CD4-positive, alpha-beta T cell (primary cell): ENCODE results near the gene B9D1. TPM values are rescaled to one million over a fixed set of nuclear protein-coding genes. Genes with fewer than 3 reads are reported as not detected.

Source experiments
- ATAC-seq: fragments of 200-7000 bp; cut with Tn5 transposase; one replicate; pipeline ENCODE4 v1.10.0; 2022; ENCODE audit warnings: mild to moderate bottlenecking; ENCODE audit not compliant: poor library complexity
- CTCF ChIA-PET: fragments of 350-600 bp; sonication (Branson Sonifier 250); formaldehyde crosslinking; loops from one replicate; lab custom pipeline; 2021; ENCODE audit warnings: antibody characterized with exemption, inconsistent platforms; lab: Charles Lee
- POLR2A ChIA-PET: fragments of 350-600 bp; sonication (Branson Sonifier 250); formaldehyde crosslinking; loops from one replicate; lab custom pipeline; 2021; ENCODE audit warnings: antibody characterized with exemption, inconsistent platforms; lab: Charles Lee
- DNase-seq, 14 experiments: peaks; one replicate each; pipeline ENCODE4 v3.0.0-alpha.2; 2013 to 2020; ENCODE audit warnings: mixed read lengths in 2 of 14
- H3K27ac ChIP-seq, 2 donors: one replicate each; pipeline versions ENCODE4 v1.5.1 to v1.7.0; 2013; ENCODE audit warnings: low read length in 2 of 2, low read depth in 1 of 2, mild to moderate bottlenecking in 1 of 2
- H3K27me3 ChIP-seq, 2 experiments: 1 replicate in 1 of 2; 2 replicates in 1 of 2; pipeline versions ENCODE4 v1.6.1 to v1.7.0; 2013; ENCODE audit warnings: low read length in 2 of 2, control low read depth in 1 of 2, mild to moderate bottlenecking in 1 of 2, moderate library complexity in 1 of 2; ENCODE audit not compliant: insufficient read depth in 2 of 2, control insufficient read depth in 1 of 2
- H3K36me3 ChIP-seq: one replicate; pipeline ENCODE4 v1.6.1; 2013; ENCODE audit warnings: low read length, control low read depth; ENCODE audit not compliant: insufficient read depth
- H3K4me1 ChIP-seq: one replicate; pipeline ENCODE4 v1.6.1; 2013; ENCODE audit warnings: low read length, control low read depth; ENCODE audit not compliant: insufficient read depth
- H3K4me3 ChIP-seq: one replicate; pipeline ENCODE4 v1.5.1; 2013; ENCODE audit warnings: mild to moderate bottlenecking, low read length, moderate library complexity
- H3K9me3 ChIP-seq, 2 experiments: 1 replicate in 1 of 2; 2 replicates in 1 of 2; pipeline versions ENCODE4 v1.6.1 to v1.7.0; 2013; ENCODE audit warnings: low read length in 2 of 2, mild to moderate bottlenecking in 2 of 2, control low read depth in 1 of 2, moderate library complexity in 1 of 2; ENCODE audit not compliant: control insufficient read depth in 1 of 2, insufficient read depth in 1 of 2
- H3K27ac Mint-ChIP-seq: one replicate; pipeline ENCODE4 v1.8.0; 2020; ENCODE audit warnings: mixed read lengths
- H3K27me3 Mint-ChIP-seq: one replicate; pipeline ENCODE4 v1.8.0; 2021; ENCODE audit warnings: mixed read lengths
- H3K36me3 Mint-ChIP-seq: one replicate; pipeline ENCODE4 v1.8.0; 2021; ENCODE audit warnings: low read depth, mixed read lengths
- H3K4me1 Mint-ChIP-seq: one replicate; pipeline ENCODE4 v1.8.0; 2021; ENCODE audit warnings: low read depth, mixed read lengths
- H3K4me3 Mint-ChIP-seq: one replicate; pipeline ENCODE4 v1.8.0; 2020; ENCODE audit warnings: mild to moderate bottlenecking, mixed read lengths
- H3K9me3 Mint-ChIP-seq: one replicate; pipeline ENCODE4 v1.8.0; 2020; ENCODE audit warnings: mixed read lengths
- intact Hi-C, 2 experiments: fragments of 100-400 bp; cut with DNase I in 1 of 2; cut with micrococcal nuclease in 1 of 2; formaldehyde crosslinking; loops; one replicate each; pipeline versions ENCODE4 v1.15.1 to v1.9.0; 2023 to 2025; cut with DNase I, micrococcal nuclease
- total RNA-seq, 174 experiments: library from RNA in 2 of 174; stranded (reverse) in 2 of 174; gene quantifications; one replicate each; pipeline ENCODE4 v1.2.3 and lab custom pipeline; 2021 to 2026
- TF ChIP-seq, protein P1 (sequence below): fragments of 200-600 bp; IDR thresholded peaks from one replicate; pipeline ENCODE4 v1.8.0; 2022; ENCODE audit warnings: antibody characterized with exemption, mild to moderate bottlenecking

Gene B9D1
- total RNA-seq, 2 experiments from 2014 or later: 0.66 to 0.73 TPM

GRCh38 chr17:19374136-19374535 lies 11.6 kb upstream of the B9D1 start:
- intact Hi-C loops: no loop called here
- no peak overlapping the region for H3K4me3 ChIP-seq
- H3K4me3 Mint-ChIP-seq: peak overlapping the region; percentile 20
- no peak for DNase-seq
- peaks cover 67% of the 10 kb centered on the region for H3K4me1 ChIP-seq
- no peaks in the 10 kb centered on the region for H3K36me3 ChIP-seq
- no peaks in the 10 kb centered on the region for H3K27me3 ChIP-seq
- H3K27ac Mint-ChIP-seq: no peak overlapping the region
- H3K27ac ChIP-seq: no peak overlapping the region
- POLR2A ChIA-PET: no interaction called here
- H3K9me3 Mint-ChIP-seq: no peaks in the 10 kb centered on the region
- ATAC-seq: no peak
- H3K9me3 ChIP-seq: no peaks in the 10 kb centered on the region
- peaks cover 41% of the 10 kb centered on the region for H3K4me1 Mint-ChIP-seq
- TF ChIP-seq, protein P1, sequence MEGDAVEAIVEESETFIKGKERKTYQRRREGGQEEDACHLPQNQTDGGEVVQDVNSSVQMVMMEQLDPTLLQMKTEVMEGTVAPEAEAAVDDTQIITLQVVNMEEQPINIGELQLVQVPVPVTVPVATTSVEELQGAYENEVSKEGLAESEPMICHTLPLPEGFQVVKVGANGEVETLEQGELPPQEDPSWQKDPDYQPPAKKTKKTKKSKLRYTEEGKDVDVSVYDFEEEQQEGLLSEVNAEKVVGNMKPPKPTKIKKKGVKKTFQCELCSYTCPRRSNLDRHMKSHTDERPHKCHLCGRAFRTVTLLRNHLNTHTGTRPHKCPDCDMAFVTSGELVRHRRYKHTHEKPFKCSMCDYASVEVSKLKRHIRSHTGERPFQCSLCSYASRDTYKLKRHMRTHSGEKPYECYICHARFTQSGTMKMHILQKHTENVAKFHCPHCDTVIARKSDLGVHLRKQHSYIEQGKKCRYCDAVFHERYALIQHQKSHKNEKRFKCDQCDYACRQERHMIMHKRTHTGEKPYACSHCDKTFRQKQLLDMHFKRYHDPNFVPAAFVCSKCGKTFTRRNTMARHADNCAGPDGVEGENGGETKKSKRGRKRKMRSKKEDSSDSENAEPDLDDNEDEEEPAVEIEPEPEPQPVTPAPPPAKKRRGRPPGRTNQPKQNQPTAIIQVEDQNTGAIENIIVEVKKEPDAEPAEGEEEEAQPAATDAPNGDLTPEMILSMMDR: no peak
- CTCF ChIA-PET: interaction anchor here (1.3 to 3.7 kb wide), 2 partner anchors 11 to 73 kb away, joined by 8 to 22 read pairs; partner anchors contain the start of gene B9D1
- peaks cover 11% of the 10 kb centered on the region for H3K36me3 Mint-ChIP-seq
- no peaks in the 10 kb centered on the region for H3K27me3 Mint-ChIP-seq

GRCh38 chr17:19372866-19373504 lies 10.5 kb upstream of the B9D1 start:
- Histone ChIP-seq H3K27ac (no peak overlapping the region), H3K27me3 (no peaks in the 10 kb centered on the region), H3K36me3 (no peaks in the 10 kb centered on the region), H3K4me3 (no peak overlapping the region), H3K9me3 (no peaks in the 10 kb centered on the region), H3K4me1 (peaks cover 64% of the 10 kb centered on the region)
- DNase-seq (peak in 1 of 14 experiments; percentile 18), ATAC-seq (no peak)
- TF ChIP-seq, protein P1: no peak
- POLR2A ChIA-PET: no interaction called here
- Mint-ChIP-seq H3K9me3 (no peaks in the 10 kb centered on the region), H3K4me3 (no peak overlapping the region), H3K4me1 (peaks cover 46% of the 10 kb centered on the region), H3K27me3 (no peaks in the 10 kb centered on the region), H3K27ac (no peak overlapping the region), H3K36me3 (peaks cover 7% of the 10 kb centered on the region)
- intact Hi-C loops: no loop called here
- CTCF ChIA-PET: interaction anchor here (1.9 to 3.7 kb wide), 2 partner anchors 10 kb away, joined by 5 to 22 read pairs; partner anchors contain the start of gene B9D1

GRCh38 chr17:19372439-19372838 lies 9.9 kb upstream of the B9D1 start:
- H3K9me3 Mint-ChIP-seq: no peaks in the 10 kb centered on the region
- H3K4me1 ChIP-seq: peaks cover 66% of the 10 kb centered on the region
- POLR2A ChIA-PET: no interaction called here
- H3K27me3 ChIP-seq: no peaks in the 10 kb centered on the region
- no peaks in the 10 kb centered on the region for H3K36me3 ChIP-seq
- TF ChIP-seq, protein P1: no peak
- CTCF ChIA-PET: interaction anchor here (1.9 kb wide), 1 partner anchor 9 kb away, joined by 5 read pairs; the partner anchor contains the start of gene B9D1
- ATAC-seq: no peak
- no peak overlapping the region for H3K27ac Mint-ChIP-seq
- H3K4me3 ChIP-seq: no peak overlapping the region
- intact Hi-C loops: no loop called here
- H3K27ac ChIP-seq: no peak overlapping the region
- peaks cover 43% of the 10 kb centered on the region for H3K4me1 Mint-ChIP-seq
- H3K4me3 Mint-ChIP-seq: peak overlapping the region; percentile 15
- H3K27me3 Mint-ChIP-seq: no peaks in the 10 kb centered on the region
- H3K9me3 ChIP-seq: no peaks in the 10 kb centered on the region
- H3K36me3 Mint-ChIP-seq: peaks cover 2% of the 10 kb centered on the region
- DNase-seq: peak in 1 of 14 experiments; percentile 9
